SHP77 (cell line): ENCODE results near the gene IL17REL.

Experiments used
- DNase-seq, 2 experiments: peaks; one replicate each; lab custom pipeline; 2025; lab: John Stamatoyannopoulos, UW

Gene IL17REL

GRCh38 chr22:49966774-49967705, 45.5 kb downstream of the IL17REL start:
- DNase-seq, result no peak

DNA sequence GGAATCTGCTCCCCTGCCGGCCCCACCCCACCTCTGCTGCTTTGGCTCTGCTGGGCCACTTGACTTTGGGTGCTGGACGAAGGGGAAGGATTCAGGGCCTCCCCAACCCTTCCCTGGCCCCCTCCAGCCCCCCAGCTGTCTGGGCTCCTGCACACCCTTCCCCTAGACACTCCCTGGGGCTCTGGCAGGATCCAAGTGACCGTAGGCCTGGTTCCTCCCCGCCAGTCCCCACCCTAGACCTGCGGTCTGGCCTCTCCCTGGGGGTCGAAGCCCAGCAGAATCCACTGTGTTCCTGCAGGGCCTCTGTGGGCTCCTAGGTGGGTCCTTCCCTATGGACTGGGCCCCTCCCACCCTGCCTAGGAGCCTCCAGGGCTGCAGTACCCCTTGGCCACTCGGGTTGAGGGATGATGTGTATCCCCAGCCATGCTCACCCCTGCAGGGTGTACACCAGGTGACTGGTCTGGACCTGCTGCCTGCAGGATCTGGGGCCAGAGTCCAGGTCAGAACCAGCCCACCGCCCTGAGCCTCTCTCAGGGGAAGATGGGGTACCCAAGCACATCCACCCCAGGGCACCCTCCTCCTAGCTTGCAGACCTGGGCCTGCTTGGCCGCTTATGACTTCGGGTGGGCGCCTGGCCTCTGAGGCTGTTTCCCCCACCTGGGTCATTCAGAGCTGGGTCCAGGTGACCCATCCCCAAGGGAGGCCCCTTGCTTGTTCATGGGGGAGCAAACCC, 46.4 kb downstream of the IL17REL start:
- no peak for DNase-seq

GRCh38 chr22:49965091-49966040, 47.2 kb downstream of the IL17REL start:
- no peak for DNase-seq

DNA sequence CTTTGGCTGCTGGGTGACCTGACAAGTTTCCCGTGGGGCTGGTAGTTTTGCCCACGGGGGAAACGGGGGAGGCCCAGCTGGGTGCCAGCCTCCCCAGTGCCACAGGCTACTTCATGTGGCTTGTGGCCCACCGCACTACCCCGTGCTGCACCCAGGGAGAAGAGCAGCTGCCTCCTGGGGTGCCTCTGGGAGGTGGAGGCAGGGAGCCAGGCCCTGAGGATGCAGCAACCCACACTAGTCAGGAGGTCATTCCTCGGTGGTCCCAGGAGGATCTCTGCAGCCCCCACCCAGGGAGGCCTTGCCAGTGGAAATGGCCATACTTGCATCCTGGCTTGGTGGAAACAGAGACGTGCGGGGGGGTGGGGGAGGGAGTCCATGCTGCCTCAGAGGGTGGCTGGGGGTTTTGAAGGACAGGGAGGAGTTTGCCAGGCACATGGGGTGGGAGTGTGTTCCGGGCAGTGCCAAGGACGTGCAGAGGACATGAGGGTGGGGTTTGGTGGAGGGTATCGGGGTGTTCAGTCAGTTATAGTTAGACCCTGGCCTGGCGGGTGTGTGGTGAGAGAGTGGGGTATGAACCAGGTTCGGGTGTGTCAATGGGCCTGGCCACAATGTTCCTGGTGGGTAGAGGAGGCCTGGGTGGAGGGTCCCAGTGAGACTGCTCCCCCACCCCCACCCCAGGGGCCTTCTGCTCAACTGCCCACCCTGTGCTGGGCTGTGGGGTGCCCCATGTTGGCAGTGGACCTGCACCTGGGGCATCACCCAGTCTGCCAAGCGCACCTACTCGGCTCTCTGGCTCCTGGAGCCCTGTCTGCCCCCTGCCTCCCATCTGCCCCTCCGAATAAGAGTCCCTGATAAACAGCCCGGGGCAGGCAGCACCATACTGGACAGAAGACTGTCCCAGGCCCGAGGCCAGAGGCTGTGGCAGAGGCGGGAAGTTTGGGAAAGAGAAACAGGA, 48.2 kb downstream of the IL17REL start:
- no peak for DNase-seq

DNA sequence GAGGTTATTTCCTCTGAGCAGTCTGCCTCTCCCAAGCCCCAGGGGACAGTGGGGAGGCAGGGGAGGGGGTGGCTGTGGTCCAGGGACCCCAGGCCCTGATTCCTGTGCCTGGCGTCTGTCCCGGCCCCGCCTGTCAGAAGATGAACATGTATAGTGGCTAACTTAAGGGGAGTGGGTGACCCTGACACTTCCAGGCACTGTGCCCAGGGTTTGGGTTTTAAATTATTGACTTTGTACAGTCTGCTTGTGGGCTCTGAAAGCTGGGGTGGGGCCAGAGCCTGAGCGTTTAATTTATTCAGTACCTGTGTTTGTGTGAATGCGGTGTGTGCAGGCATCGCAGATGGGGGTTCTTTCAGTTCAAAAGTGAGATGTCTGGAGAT, 48.9 kb downstream of the IL17REL start:
- DNase-seq, result no peak

DNA sequence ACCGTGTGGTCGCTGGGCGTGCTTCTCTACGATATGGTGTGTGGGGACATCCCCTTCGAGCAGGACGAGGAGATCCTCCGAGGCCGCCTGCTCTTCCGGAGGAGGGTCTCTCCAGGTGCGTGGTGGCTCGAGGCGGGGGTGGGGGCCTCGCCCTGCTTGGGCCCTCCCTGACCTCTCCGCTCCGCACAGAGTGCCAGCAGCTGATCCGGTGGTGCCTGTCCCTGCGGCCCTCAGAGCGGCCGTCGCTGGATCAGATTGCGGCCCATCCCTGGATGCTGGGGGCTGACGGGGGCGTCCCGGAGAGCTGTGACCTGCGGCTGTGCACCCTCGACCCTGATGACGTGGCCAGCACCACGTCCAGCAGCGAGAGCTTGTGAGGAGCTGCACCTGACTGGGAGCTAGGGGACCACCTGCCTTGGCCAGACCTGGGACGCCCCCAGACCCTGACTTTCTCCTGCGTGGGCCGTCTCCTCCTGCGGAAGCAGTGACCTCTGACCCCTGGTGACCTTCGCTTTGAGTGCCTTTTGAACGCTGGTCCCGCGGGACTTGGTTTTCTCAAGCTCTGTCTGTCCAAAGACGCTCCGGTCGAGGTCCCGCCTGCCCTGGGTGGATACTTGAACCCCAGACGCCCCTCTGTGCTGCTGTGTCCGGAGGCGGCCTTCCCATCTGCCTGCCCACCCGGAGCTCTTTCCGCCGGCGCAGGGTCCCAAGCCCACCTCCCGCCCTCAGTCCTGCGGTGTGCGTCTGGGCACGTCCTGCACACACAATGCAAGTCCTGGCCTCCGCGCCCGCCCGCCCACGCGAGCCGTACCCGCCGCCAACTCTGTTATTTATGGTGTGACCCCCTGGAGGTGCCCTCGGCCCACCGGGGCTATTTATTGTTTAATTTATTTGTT, 49.6 kb downstream of the IL17REL start:
- no peak for DNase-seq

GRCh38 chr22:49962012-49962750, 50.4 kb downstream of the IL17REL start:
- peak; percentile 40 to 64 for DNase-seq

- DNase-seq, result peak in 1 of 2 experiments; percentile 33
These were observed 51.0 kb downstream of the IL17REL start for GRCh38 chr22:49961601-49962011.

GRCh38 chr22:49961005-49961600, 51.5 kb downstream of the IL17REL start:
- DNase-seq, result no peak

GRCh38 chr22:49960159-49961004, 52.2 kb downstream of the IL17REL start, which contains the start of gene PIM3:
Gene PIM3, plus strand, starts transcription at chr22:49960772. Its CDS starts 176 bp downstream, at chr22:49960948.
- peak; percentile 97 to 98 for DNase-seq

- no peak for DNase-seq
These were observed 52.8 kb downstream of the IL17REL start for GRCh38 chr22:49959782-49960158.

GRCh38 chr22:49958931-49959781, 53.4 kb downstream of the IL17REL start:
- DNase-seq, result no peak

DNA sequence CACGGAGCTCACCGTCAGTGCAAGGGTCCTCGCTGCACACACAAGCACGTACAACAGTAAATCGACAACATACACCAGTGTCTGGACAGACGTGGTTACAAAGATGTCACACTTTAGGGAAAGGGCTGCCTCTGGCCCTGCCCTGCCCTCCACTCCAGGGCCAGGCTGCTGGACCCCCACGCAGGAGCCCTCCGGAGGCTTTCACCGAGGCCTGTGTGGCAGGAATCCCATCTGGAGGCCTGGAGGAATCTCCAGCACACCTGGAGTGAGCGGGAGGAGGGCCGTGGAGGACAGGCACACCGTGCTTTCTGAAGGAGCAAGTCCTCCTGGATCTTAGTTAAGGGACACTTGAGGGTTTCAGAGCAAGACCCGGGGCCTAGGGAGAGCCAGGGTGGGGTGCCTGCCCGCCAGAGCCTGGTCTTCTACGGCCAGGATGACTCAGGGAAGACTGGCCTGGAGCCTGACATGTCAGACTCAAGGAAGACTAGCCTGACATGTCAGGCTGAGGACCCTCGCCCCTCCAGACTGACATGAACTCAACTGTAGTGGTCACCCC, 54.1 kb downstream of the IL17REL start:
- no peak for DNase-seq

DNA sequence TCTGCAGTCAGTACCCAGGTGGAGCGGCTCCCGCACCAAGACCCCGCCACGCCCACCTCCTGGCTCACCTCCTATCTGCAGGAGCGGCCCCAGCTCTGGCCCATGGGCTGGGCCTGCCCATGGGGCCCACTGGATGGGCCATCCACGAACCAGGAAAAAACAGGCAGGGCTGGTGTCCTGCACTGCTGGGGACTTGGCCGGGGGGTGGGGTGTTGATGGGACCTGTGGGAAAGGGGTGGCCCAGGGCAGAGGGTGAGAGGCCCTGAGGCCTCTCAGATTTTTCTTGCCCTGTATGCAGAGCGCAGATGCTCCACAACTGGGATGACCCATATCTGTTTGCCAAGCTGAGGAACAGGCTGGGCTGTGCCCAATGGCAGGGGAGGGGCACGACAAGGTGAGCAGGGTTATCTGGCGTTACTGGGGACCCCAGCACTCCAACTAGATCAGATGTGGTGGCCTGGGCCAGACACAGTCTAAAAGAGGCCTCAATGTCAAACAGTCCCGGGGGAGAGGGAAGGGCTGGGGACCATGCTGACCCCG, 54.7 kb downstream of the IL17REL start:
- DNase-seq, result no peak

- DNase-seq, result no peak
These were observed 55.4 kb downstream of the IL17REL start for GRCh38 chr22:49956914-49957825.
